Spleen (tissue), 7 donors: ENCODE measurements around the gene S100A3.

Source experiments
- POLR2A ChIP-seq, 3 donors: fragments of 450-650 bp; IDR thresholded peaks; one replicate each; pipeline ENCODE4 v1.5.1; 2017; ENCODE audit warnings: antibody characterized with exemption in 3 of 3, mild to moderate bottlenecking in 1 of 3
- POLR2AphosphoS5 ChIP-seq, 3 donors: sonication (generic); formaldehyde crosslinking; IDR thresholded peaks; one replicate each; pipeline ENCODE4 v1.5.1; 2017; ENCODE audit warnings: antibody characterized with exemption in 3 of 3
- TF ChIP-seq, protein P1 (sequence below), 11 experiments: fragments of 200-600 bp in 7 of 11; fragments of 450-650 bp in 4 of 11; sonication (generic) in 4 of 11; IDR thresholded peaks in 8 of 11; conservative IDR thresholded peaks in 3 of 11; 1 replicate in 7 of 11; 2 replicates in 4 of 11; pipeline versions ENCODE4 v1.4.0 to v1.8.0; 2016 to 2021; ENCODE audit warnings: antibody characterized with exemption in 11 of 11, inconsistent platforms in 4 of 11, mild to moderate bottlenecking in 1 of 11
- donor health status: DM: no; HTN: no; CAD: no; lungs with moderate emphysema.
- donor health status: DM: no; HTN: no; CAD: no.
- donor health status: DM: no; HTN: no; CAD: no.

- TF ChIP-seq, protein P1, sequence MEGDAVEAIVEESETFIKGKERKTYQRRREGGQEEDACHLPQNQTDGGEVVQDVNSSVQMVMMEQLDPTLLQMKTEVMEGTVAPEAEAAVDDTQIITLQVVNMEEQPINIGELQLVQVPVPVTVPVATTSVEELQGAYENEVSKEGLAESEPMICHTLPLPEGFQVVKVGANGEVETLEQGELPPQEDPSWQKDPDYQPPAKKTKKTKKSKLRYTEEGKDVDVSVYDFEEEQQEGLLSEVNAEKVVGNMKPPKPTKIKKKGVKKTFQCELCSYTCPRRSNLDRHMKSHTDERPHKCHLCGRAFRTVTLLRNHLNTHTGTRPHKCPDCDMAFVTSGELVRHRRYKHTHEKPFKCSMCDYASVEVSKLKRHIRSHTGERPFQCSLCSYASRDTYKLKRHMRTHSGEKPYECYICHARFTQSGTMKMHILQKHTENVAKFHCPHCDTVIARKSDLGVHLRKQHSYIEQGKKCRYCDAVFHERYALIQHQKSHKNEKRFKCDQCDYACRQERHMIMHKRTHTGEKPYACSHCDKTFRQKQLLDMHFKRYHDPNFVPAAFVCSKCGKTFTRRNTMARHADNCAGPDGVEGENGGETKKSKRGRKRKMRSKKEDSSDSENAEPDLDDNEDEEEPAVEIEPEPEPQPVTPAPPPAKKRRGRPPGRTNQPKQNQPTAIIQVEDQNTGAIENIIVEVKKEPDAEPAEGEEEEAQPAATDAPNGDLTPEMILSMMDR (IDR thresholded peaks at IDR 0.05 in 8 of 11, conservative IDR thresholded peaks at IDR 0.05 in 3 of 11) = no peak
- TF ChIP-seq POLR2AphosphoS5 (IDR thresholded peaks at IDR 0.05) = peak in 2 of 3 donors; percentile 15 to 26
- no peak for TF ChIP-seq POLR2A (IDR thresholded peaks at IDR 0.05)
Measured at GRCh38 chr1:153542956-153543711, 5.9 kb downstream of the S100A3 start.
